Coronary artery (tissue), 2 donors: ENCODE measurements around the gene RUNX2.

Experiments
- DNase-seq: peaks from one replicate; pipeline ENCODE4 v3.0.0-alpha.2; 2017; ENCODE audit warnings: low spot score
- H3K27ac ChIP-seq, 2 donors: fragments of 200-600 bp; sonication (generic); one replicate each; pipeline ENCODE4 v1.5.1; 2016 to 2019
- H3K4me3 ChIP-seq: fragments of 200-600 bp; sonication (generic); 2 replicates; pipeline ENCODE4 v1.5.1; 2016; ENCODE audit warnings: mild to moderate bottlenecking, moderate library complexity
- CTCF ChIP-seq: fragments of 200-600 bp; sonication (generic); IDR thresholded peaks from one replicate; pipeline ENCODE4 v1.5.1; 2019; ENCODE audit warnings: antibody characterized with exemption

The RUNX2 gene

GRCh38 chr6:45535933-45536332 is 207.8 kb downstream of the RUNX2 start:
- Histone ChIP-seq H3K4me3 (no peak overlapping the region), H3K27ac (no peak overlapping the region)
- no peak for DNase-seq
- TF ChIP-seq CTCF = no peak

GRCh38 chr6:45537539-45537938 is 209.4 kb downstream of the RUNX2 start:
- Histone ChIP-seq H3K27ac (no peak overlapping the region), H3K4me3 (no peak overlapping the region)
- no peak for DNase-seq
- no peak for TF ChIP-seq CTCF

- Histone ChIP-seq H3K27ac (peak overlapping the region in 1 of 2 donors; percentile 18), H3K4me3 (no peak overlapping the region)
- TF ChIP-seq CTCF = no peak
- no peak for DNase-seq
Observed at GRCh38 chr6:45538641-45539547, 210.8 kb downstream of the RUNX2 start.

- Histone ChIP-seq H3K4me3 (no peak overlapping the region), H3K27ac (no peak overlapping the region)
- no peak for TF ChIP-seq CTCF
- no peak for DNase-seq
Observed at GRCh38 chr6:45540375-45540920, 212.3 kb downstream of the RUNX2 start.

GRCh38 chr6:45541934-45542333 is 213.8 kb downstream of the RUNX2 start:
- Histone ChIP-seq H3K4me3 (no peak overlapping the region), H3K27ac (no peak overlapping the region)
- no peak for DNase-seq
- no peak for TF ChIP-seq CTCF

GRCh38 chr6:45543298-45544235 is 215.4 kb downstream of the RUNX2 start:
- TF ChIP-seq CTCF = no peak
- no peak overlapping the region for H3K27ac ChIP-seq
- no peak for DNase-seq
- no peak overlapping the region for H3K4me3 ChIP-seq
